HepG2 (cell line): ENCODE measurements around the gene SLC11A1. TPM values are rescaled to one million over a fixed set of nuclear protein-coding genes. Genes with fewer than 3 reads are reported as not detected.

Experiments used
- ATAC-seq: fragments of 200-7000 bp; cut with Tn5 transposase; 3 replicates; pipeline ENCODE4 v1.9.1; 2020; ENCODE audit warnings: mild to moderate bottlenecking, moderate library complexity
- BruUV-seq: library from RNA; stranded (reverse); fragments of 400-500 nt; replicated peaks from 2 replicates; lab custom pipeline; 2021; lab: Mats Ljungman, UMichigan
- CTCF ChIA-PET: fragments of 300-600 bp; formaldehyde crosslinking; extraction: SDS; loops from one replicate; lab custom pipeline; 2021; ENCODE audit warnings: low total read pairs, inconsistent platforms, low intra/inter-chr PET ratio; lab: Yijun Ruan, JAX
- POLR2A ChIA-PET: fragments of 350-600 bp; sonication (Branson Sonifier 250); formaldehyde crosslinking; loops from one replicate; lab custom pipeline; 2020; ENCODE audit warnings: antibody characterized with exemption, inconsistent platforms; lab: Yijun Ruan, JAX
- DNase-seq: peaks from one replicate; pipeline ENCODE4 v3.0.0-alpha.2; 2015; ENCODE audit warnings: low spot score
- FAIRE-seq: peaks from 3 replicates; lab custom pipeline; 2011; peaks lifted over from hg19 to GRCh38; lab: Jason Lieb, UNC
- H2AFZ ChIP-seq: one replicate; pipeline ENCODE4 v1.6.1; 2011; ENCODE audit warnings: low read length, inconsistent platforms
- H3K27ac ChIP-seq: fragments of 300-600 bp; 3 replicates; pipeline ENCODE4 v1.8.0; 2011; ENCODE audit warnings: mixed run types, mild to moderate bottlenecking, mixed read lengths, low read length, inconsistent platforms; ENCODE audit not compliant: insufficient read depth; ENCODE audit errors: extremely low read length
- H3K27me3 ChIP-seq, 2 experiments: fragments of 200-600 bp in 1 of 2; 2 replicates in 1 of 2; 3 replicates in 1 of 2; pipeline versions ENCODE4 v1.6.0 to v1.8.0; 2011; ENCODE audit warnings: low read length in 2 of 2, mild to moderate bottlenecking in 2 of 2, moderate library complexity in 2 of 2, inconsistent platforms in 1 of 2; ENCODE audit not compliant: insufficient read depth in 2 of 2, control insufficient read depth in 1 of 2
- H3K36me3 ChIP-seq, 2 experiments: fragments of 200-600 bp in 1 of 2; replicated peaks in 1 of 2; 2 replicates in 1 of 2; 3 replicates in 1 of 2; pipeline versions ENCODE4 v1.5.1 to v1.8.0; 2011; ENCODE audit warnings: low read length in 2 of 2, inconsistent platforms in 1 of 2; ENCODE audit not compliant: insufficient read depth in 2 of 2, control insufficient read depth in 1 of 2
- H3K4me1 ChIP-seq: 2 replicates; pipeline ENCODE4 v1.5.1; 2012; ENCODE audit warnings: low read length, inconsistent platforms; ENCODE audit not compliant: insufficient read depth
- H3K4me2 ChIP-seq: 2 replicates; pipeline ENCODE4 v1.6.0; 2011; ENCODE audit warnings: low read depth, low read length, inconsistent platforms
- H3K4me3 ChIP-seq, 3 experiments: fragments of 200-600 bp in 1 of 3; sonication (generic), shearing (Covaris generic) in 1 of 3; replicated peaks in 1 of 3; 2 replicates each; pipeline ENCODE4 v1.5.1; 2011 to 2016; ENCODE audit warnings: low read length in 3 of 3, inconsistent platforms in 2 of 3, low read depth in 2 of 3, mild to moderate bottlenecking in 2 of 3, control low read depth in 1 of 3, mixed read lengths in 1 of 3; ENCODE audit not compliant: insufficient read depth in 1 of 3
- H3K79me2 ChIP-seq: one replicate; pipeline ENCODE4 v1.6.1; 2011; ENCODE audit warnings: low read length, inconsistent platforms; ENCODE audit not compliant: insufficient read depth
- H3K9ac ChIP-seq: 2 replicates; pipeline ENCODE4 v1.6.0; 2011; ENCODE audit warnings: mild to moderate bottlenecking, low read depth, low read length, inconsistent platforms; ENCODE audit not compliant: insufficient read depth
- H3K9me3 ChIP-seq: 2 replicates; pipeline ENCODE4 v1.5.1; 2012; ENCODE audit warnings: mild to moderate bottlenecking, low read length
- H4K20me1 ChIP-seq: 2 replicates; pipeline ENCODE4 v1.6.0; 2011; ENCODE audit warnings: inconsistent platforms, mild to moderate bottlenecking, low read length, moderate library complexity; ENCODE audit not compliant: insufficient read depth
- BCL3 ChIP-seq: sonication (generic); formaldehyde crosslinking; IDR thresholded peaks from 2 replicates; pipeline ENCODE4 v1.5.1; 2020; ENCODE audit warnings: mild to moderate bottlenecking, missing genetic modification reagents, moderate library complexity
- ELK4 ChIP-seq: sonication (generic); formaldehyde crosslinking; IDR thresholded peaks from 2 replicates; pipeline ENCODE4 v1.9.0; 2021; ENCODE audit warnings: missing genetic modification reagents, borderline replicate concordance
- ESRRA ChIP-seq: sonication (generic); formaldehyde crosslinking; IDR thresholded peaks from 2 replicates; pipeline ENCODE4 v1.5.1; 2020; ENCODE audit warnings: mild to moderate bottlenecking, low read depth, missing genetic modification reagents
- HDAC1 ChIP-seq: sonication (generic); formaldehyde crosslinking; IDR thresholded peaks from 2 replicates; pipeline ENCODE4 v1.5.1; 2020; ENCODE audit warnings: mild to moderate bottlenecking, missing genetic modification reagents
- HNF1A ChIP-seq, 2 experiments: sonication (generic) in 1 of 2; formaldehyde crosslinking in 1 of 2; IDR thresholded peaks; 2 replicates each; pipeline versions ENCODE4 v1.4.0 to v1.6.1; 2016 to 2020; ENCODE audit warnings: borderline replicate concordance in 1 of 2, low read depth in 1 of 2, mild to moderate bottlenecking in 1 of 2, missing genetic modification reagents in 1 of 2
- NFYB ChIP-seq: sonication (generic); formaldehyde crosslinking; IDR thresholded peaks from 2 replicates; pipeline ENCODE4 v1.4.0; 2020; ENCODE audit warnings: missing genetic modification reagents
- NRL ChIP-seq: sonication (generic); formaldehyde crosslinking; IDR thresholded peaks from 2 replicates; pipeline ENCODE4 v1.5.0; 2020; ENCODE audit warnings: missing genetic modification reagents, mild to moderate bottlenecking, moderate library complexity, borderline replicate concordance
- SNAPC5 ChIP-seq: sonication (generic); formaldehyde crosslinking; IDR thresholded peaks from 2 replicates; pipeline ENCODE4 v1.8.1; 2023; ENCODE audit warnings: mild to moderate bottlenecking, missing genetic modification reagents, borderline replicate concordance
- ZBTB14 ChIP-seq: sonication (generic); formaldehyde crosslinking; IDR thresholded peaks from 2 replicates; pipeline ENCODE4 v1.4.0; 2020; ENCODE audit warnings: missing genetic modification reagents
- ZFP36L2 ChIP-seq: sonication (generic); formaldehyde crosslinking; IDR thresholded peaks from 2 replicates; pipeline ENCODE4 v1.4.0; 2020; ENCODE audit warnings: missing genetic modification reagents
- ZMAT3 ChIP-seq: sonication (generic); formaldehyde crosslinking; conservative IDR thresholded peaks from 2 replicates; pipeline ENCODE4 v1.7.0; 2021; ENCODE audit warnings: missing genetic modification reagents
- ZNF138 ChIP-seq: sonication (generic); formaldehyde crosslinking; IDR thresholded peaks from 2 replicates; pipeline ENCODE4 v1.5.0; 2020; ENCODE audit warnings: mild to moderate bottlenecking, low read depth, missing genetic modification reagents
- WGBS: methylation state at CpG from one replicate; pipeline ENCODE4 v1.1.6; 2017; ENCODE audit warnings: low lambda C conversion rate; 5-methylcytosine and 5-hydroxymethylcytosine counted together
- in situ Hi-C: cut with HindIII; loops from 2 replicates; pipeline ENCODE4 v1.10.0; 2017; ENCODE audit warnings: low pct_unique_long_range_greater_than_20kb; ENCODE audit not compliant: extremely low pct_ligation_motif_present
- intact Hi-C: fragments of 100-400 bp; cut with micrococcal nuclease; formaldehyde crosslinking; loops from one replicate; pipeline ENCODE4 v1.10.0; 2022; ENCODE audit not compliant: unreplicated experiment
- polyA plus RNA-seq, 8 experiments: library from polyadenylated mRNA; depleted of rRNA in 3 of 8; stranded (reverse) in 7 of 8; unstranded in 1 of 8; fragments of >200 nt; fragmentation: Illumina TruSeq in 4 of 8; extraction: Trizol in 4 of 8; gene quantifications; 2 replicates each; pipeline versions ENCODE4 v1.2.1 to v1.2.3, GENCODE V29; 2011 to 2016; ENCODE audit warnings: low read depth in 4 of 8, missing spikeins in 1 of 8, mixed read lengths in 1 of 8; ENCODE audit not compliant: insufficient read depth in 1 of 8
- total RNA-seq, 5 experiments: library from RNA; depleted of rRNA; stranded (reverse); fragments of >200 nt; fragmentation: Illumina TruSeq; extraction: Trizol; gene quantifications; 2 replicates each; pipeline ENCODE4 v1.2.3, GENCODE V29; 2016; ENCODE audit warnings: low read depth in 1 of 5

The SLC11A1 gene
- total and polyA plus RNA-seq, 2 of the 13 experiments (the other 11 are each of a cell fraction or from before 2014, with no cell fraction given) = 0.33 to 2.3 TPM

- BruUV-seq = no TSS peak
- WGBS = 4% methylated on average over 47 of the region's 57 CpGs
- no peaks in the 10 kb centered on the region; a peak in 1 of 5 replicates for H3K27me3 ChIP-seq
- H3K36me3 ChIP-seq = peaks cover 0 to 1% of the 10 kb centered on the region in 2 experiments; a peak in 1 of 5 replicates
- POLR2A ChIA-PET = interaction anchor here (0.7 to 2.9 kb wide), 13 partner anchors 9 to 126 kb away, joined by 3 to 37 read pairs (median 4); partner anchors contain the start of genes AAMP, CATIP, PNKD and TMBIM1
- no peaks in the 10 kb centered on the region for H3K9me3 ChIP-seq
- no peak overlapping the region for H2AFZ ChIP-seq
- in situ Hi-C loops = loop anchor here (5.0 kb wide), 1 partner anchor 104 kb away; the partner anchor contains the start of gene TMBIM1
- H3K4me3 ChIP-seq = peak overlapping the region; percentile 71 to 97 (median 85)
- peak overlapping the region; percentile 97 for H3K9ac ChIP-seq
- peaks cover 26% of the 10 kb centered on the region for H3K79me2 ChIP-seq
- peak overlapping the region; percentile 99 for H3K27ac ChIP-seq
- CTCF ChIA-PET = interaction anchor here (0.8 to 2.8 kb wide), 6 partner anchors 95 to 124 kb away, joined by 3 to 36 read pairs (median 8); partner anchors contain the start of gene TMBIM1
- intact Hi-C loops = loop anchor here (1.0 to 10.0 kb wide), 7 partner anchors 40 to 211 kb away; partner anchors contain the start of genes CATIP, CNOT9, TMBIM1 and USP37
- FAIRE-seq = peak; percentile 79
- peaks cover 42% of the 10 kb centered on the region for H3K4me1 ChIP-seq
- ATAC-seq = peak; percentile 25
- no peaks in the 10 kb centered on the region for H4K20me1 ChIP-seq
- peak overlapping the region; percentile 98 for H3K4me2 ChIP-seq
- peak; percentile 94 for DNase-seq
- TF ChIP-seq ESRRA (CRISPR knock-in tag) (peak; percentile 92), HNF1A (IDR thresholded peaks at IDR 0.05; ENCODE audit: low read depth) (no peak), HNF1A (CRISPR knock-in tag; IDR thresholded peaks at IDR 0.05; ENCODE audit: borderline replicate concordance) (peak; percentile 93; the same call in 1 of the 2 replicates), SNAPC5 (peak; percentile 24; the same call in 1 of the 2 replicates), HDAC1 (CRISPR knock-in tag) (peak; percentile 88), ELK4 (no peak), NFYB (CRISPR knock-in tag) (peak; percentile 34), ZNF138 (CRISPR knock-in tag) (0 out of 2 replicates have a peak, but pooled peaks have one; percentile 61), BCL3 (CRISPR knock-in tag) (peak; percentile 79; the same call in 1 of the 2 replicates), NRL (peak; percentile 82), ZMAT3 (peak; percentile 88), ZBTB14 (0 out of 2 replicates have a peak, but pooled peaks have one; percentile 42), ZFP36L2 (CRISPR knock-in tag) (no peak; the same call in 1 of the 2 replicates)
These were observed 14.0 kb downstream of the SLC11A1 start for GRCh38 chr2:218395826-218396687.
